G401 (cell line): ENCODE results near the gene OTUD4. TPM values are rescaled to one million over a fixed set of nuclear protein-coding genes. Genes with fewer than 3 reads are reported as not detected.
"Not testable (repeated sequence)": the region's sequence is repeated elsewhere in the genome, so short reads cannot be mapped to it uniquely, and the experiment has no call there.

Source experiments
- DNase-seq: peaks from one replicate; pipeline ENCODE4 v3.0.0-alpha.2; 2015; ENCODE audit warnings: low spot score
- in situ Hi-C: cut with HindIII; loops from 2 replicates; pipeline ENCODE4 v1.10.0; 2016; ENCODE audit warnings: low sequenced_read_pairs, mixed read lengths
- total RNA-seq: library from RNA; depleted of rRNA; stranded (reverse); fragments of >200 nt; shearing (Covaris generic); gene quantifications from 2 replicates; pipeline ENCODE4 v1.2.3, GENCODE V29; 2014; rRNA removed

OTUD4 gene, protein sequence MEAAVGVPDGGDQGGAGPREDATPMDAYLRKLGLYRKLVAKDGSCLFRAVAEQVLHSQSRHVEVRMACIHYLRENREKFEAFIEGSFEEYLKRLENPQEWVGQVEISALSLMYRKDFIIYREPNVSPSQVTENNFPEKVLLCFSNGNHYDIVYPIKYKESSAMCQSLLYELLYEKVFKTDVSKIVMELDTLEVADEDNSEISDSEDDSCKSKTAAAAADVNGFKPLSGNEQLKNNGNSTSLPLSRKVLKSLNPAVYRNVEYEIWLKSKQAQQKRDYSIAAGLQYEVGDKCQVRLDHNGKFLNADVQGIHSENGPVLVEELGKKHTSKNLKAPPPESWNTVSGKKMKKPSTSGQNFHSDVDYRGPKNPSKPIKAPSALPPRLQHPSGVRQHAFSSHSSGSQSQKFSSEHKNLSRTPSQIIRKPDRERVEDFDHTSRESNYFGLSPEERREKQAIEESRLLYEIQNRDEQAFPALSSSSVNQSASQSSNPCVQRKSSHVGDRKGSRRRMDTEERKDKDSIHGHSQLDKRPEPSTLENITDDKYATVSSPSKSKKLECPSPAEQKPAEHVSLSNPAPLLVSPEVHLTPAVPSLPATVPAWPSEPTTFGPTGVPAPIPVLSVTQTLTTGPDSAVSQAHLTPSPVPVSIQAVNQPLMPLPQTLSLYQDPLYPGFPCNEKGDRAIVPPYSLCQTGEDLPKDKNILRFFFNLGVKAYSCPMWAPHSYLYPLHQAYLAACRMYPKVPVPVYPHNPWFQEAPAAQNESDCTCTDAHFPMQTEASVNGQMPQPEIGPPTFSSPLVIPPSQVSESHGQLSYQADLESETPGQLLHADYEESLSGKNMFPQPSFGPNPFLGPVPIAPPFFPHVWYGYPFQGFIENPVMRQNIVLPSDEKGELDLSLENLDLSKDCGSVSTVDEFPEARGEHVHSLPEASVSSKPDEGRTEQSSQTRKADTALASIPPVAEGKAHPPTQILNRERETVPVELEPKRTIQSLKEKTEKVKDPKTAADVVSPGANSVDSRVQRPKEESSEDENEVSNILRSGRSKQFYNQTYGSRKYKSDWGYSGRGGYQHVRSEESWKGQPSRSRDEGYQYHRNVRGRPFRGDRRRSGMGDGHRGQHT
- total RNA-seq: 14.8 and 15.6 TPM in 2 replicates

DNA sequence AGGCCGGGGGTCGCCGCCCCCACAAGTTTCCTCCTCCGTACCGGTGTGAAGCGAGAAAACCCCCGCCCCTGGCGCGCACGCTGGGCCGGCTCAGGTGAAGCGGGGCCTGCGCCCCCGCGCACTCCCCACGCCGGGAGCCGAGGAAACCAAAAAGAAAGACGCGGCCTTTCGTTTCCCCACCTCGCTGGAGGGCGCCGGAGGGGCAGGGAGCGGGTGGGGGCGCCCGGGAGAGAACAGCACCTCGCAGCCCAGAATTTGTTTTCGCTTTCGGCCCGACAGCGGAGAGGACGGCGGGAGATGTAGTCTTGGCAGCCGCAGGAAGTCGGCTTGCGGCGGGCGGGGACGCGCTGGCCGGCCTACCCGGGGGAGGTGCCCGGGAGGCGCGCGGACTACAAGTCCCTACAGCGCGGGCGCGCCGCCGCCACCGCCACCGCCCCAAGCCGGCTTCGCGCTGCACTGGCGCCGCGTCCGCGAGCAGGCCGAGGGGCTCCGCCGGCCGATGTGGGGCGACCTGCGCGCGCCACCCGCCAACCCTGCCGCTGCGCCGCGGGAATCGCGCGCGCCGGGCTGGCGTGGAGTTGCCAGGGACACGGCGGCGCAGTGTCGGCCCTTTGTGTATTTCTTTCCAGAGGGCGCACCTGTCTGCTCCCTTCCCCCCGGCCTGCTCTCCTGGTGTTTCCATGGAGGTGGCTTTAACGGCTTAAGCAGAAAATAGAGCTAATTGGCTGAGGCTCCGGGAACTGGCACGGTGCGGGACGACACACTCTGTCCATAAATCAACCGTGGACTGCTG lies at the start of gene OTUD4:
Gene OTUD4, minus strand, starts transcription at position 292 of the 793 bp plus-strand sequence. CDS start 616 bp downstream, outside the sequence.
- in situ Hi-C loops: no loop called here

DNA sequence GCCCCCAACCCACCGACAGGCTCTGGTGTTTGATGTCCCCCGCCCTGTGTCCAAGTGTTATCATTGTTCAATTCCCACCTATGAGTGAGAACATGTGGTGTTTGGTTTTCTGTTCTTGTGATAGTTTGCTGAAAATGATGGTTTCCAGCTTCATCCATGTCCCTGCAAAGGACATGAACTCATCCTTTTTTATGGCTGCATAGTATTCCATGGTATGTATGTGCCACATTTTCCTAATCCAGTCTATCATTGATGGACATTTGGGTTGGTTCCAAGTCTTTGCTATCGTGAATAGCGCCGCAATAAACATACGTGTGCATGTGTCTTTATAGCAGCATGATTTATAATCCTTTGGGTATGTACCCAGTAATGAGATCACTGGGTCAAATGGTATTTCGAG lies 42.8 kb upstream of the OTUD4 start:
- in situ Hi-C loops, DNase-seq: not testable (repeated sequence)

More for the DNA sequence above, at the start of gene OTUD4:
- DNase-seq: peak; percentile 94

DNA sequence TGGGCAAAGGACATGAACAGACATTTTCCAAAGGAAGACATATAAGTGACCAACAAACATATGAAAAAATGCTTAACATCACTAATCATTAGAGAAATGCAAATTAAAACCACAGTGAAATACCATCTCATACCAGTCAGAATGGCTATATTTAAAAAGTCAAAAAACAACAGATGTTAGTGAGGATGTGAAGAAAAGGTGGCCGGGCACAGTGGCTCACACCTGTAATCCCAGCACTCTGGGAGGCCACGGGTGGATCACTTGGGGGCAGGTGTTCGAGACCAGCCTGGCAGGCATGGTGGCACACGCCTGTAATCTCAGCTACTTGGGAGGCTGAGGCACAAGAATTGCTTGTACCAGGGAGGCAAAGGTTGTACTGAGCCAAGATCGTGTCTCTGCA lies 41.1 kb upstream of the OTUD4 start:
- in situ Hi-C loops, DNase-seq: not testable (repeated sequence)

DNA sequence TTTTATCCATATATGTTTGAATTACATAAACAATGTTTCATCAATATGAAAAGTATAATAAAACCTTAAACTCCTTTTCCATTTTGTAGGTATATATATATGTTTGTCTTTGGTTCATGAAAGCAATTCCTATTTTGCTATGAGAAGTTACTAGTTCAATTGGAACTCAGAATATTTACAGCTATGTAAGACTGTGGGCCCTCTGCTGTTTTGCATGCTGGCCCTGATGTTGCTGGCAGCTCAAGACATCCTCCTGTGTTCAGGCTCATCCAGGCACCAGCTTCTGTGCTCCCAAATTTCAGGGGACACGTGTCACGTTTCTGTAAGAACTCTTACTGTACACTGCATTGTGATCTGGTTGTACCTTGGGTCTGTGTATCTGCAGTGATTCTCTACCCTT lies 38.7 kb upstream of the OTUD4 start:
- DNase-seq: no peak
- in situ Hi-C loops: no loop called here

DNA sequence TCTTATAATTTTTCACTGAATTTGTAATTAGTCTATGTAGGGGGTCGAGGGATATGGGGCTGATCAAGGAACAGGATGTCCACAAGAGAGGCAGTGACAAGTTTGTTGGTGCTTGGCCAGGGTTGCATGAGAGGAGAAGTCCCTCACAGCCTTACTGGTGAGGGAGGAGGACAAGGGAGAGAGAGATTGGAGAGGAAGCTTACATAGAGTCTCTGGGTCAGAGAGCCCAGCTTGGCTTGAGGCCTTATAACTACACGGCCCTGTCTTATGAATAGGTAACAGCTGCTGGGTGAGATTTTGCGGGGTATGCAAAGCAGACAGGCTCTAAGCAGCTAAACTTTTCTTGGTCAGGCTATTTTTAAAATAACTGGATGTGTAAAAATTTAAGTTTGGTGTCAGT lies 37.9 kb upstream of the OTUD4 start:
- DNase-seq: no peak
- in situ Hi-C loops: no loop called here

DNA sequence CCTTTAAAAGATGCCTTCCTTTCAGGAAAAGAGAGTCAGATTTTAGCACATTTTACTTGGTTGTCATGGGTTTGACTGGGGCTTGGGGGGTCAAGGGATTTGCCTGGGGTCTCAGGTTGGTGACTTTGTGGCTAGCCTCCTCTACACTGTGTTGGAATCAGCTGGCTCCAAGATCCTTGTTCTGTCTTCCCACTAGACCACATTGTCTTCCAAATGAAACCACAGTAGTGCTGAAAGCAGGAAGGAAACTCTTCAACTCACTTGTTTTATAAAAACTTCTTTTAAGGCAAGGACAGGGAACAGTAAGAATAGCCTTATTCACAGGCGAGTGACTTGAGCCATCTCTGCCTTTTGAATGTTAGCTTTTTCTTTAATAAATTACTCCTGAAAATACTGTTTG lies 37.0 kb upstream of the OTUD4 start:
- no peak for DNase-seq
- in situ Hi-C loops: no loop called here

DNA sequence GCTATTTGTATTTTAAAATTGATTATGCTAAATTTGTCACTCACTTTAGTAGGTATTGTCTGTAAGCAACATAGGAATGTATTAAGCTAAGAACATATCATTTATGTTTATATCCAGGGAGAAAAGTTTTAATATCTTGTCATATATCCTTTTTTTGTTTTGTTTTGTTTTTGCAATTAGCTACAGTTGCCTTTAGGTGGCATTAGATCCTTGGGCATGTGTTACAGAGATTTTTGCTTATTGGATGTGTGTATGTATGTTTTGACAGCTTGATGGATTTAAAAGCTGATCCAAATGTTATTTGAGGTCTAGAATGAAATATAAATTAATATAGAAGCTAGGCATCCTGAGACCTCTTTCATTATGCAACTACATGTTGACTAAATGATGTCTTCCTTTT lies 36.1 kb upstream of the OTUD4 start:
- in situ Hi-C loops: no loop called here
- peak; percentile 33 for DNase-seq

DNA sequence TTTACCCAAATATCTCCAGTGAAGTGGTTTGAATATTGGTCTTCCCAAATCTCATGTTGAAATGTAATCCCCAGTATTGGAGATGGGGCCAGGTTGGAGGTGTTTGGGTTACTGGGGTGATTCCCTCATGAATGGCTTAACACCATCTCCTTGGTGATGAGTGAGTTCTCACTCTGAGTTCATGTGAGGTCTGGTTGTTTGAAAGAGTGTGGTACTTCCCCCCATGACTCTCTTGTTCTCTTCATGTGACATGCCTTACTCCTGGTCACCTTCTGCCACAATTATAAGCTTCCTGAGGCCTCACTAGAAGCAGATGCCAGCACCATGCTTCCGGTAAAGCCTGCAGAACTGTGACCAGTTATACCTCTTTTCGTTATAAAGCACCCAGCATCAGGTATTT lies 32.9 kb upstream of the OTUD4 start:
- DNase-seq: no peak
- in situ Hi-C loops: no loop called here

DNA sequence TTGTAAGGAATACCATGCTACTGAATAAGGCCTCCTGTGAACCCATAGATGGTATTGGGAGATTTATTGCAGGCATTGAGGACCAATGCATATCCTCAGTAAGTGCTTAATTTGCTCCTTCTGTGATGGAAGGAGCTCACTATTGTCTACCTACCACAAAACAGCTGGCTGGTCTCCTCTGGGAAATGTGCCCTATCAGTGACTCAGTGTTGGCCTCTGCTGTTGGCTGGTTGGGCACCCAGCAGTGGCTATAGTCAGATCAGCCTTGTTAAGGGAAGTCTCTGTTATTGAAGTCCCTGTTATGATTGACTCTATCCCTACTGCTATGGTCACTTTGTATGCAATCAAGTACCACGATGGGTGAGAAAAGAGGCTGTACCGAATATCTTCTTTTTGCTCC lies 27.5 kb upstream of the OTUD4 start:
- no peak for DNase-seq
- in situ Hi-C loops: no loop called here

DNA sequence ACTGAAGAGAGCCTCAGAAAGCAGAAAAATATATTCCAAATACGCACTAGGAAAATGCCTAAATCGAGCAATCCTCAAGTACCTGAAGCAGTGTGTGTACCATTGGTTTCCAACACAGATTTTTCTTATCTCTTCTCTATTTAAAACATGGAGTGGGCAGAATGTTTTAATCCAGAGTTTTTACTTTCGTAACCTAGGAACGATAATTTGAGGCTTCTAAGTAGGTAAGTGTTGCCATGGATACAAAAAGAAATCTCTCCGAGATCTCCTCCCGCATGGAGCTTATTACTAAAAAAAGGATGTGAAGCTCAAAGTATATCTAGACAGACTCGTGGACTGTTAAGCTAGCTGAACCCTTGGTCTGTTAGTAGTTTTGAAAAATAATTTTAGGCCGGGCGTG lies 23.0 kb upstream of the OTUD4 start:
- in situ Hi-C loops: no loop called here
- no peak for DNase-seq

DNA sequence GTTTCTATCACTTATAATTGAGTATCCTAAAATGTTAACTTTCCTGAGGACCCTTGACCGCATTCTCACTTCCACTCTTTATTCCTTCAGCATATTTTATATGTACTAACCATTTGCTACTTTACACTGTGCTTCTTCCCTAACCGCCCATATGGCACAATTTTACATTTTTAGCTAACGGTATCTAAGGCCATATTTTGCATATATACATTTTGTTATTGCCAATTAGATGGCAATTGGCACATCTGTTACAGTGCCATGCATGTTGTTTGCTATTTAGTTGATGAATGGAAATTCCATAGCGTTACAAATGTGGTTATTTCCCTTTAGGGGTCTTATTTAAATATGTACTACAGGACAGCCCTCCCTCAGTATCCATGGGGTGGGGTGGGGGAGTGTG lies 20.0 kb upstream of the OTUD4 start:
- in situ Hi-C loops: no loop called here
- DNase-seq: no peak

DNA sequence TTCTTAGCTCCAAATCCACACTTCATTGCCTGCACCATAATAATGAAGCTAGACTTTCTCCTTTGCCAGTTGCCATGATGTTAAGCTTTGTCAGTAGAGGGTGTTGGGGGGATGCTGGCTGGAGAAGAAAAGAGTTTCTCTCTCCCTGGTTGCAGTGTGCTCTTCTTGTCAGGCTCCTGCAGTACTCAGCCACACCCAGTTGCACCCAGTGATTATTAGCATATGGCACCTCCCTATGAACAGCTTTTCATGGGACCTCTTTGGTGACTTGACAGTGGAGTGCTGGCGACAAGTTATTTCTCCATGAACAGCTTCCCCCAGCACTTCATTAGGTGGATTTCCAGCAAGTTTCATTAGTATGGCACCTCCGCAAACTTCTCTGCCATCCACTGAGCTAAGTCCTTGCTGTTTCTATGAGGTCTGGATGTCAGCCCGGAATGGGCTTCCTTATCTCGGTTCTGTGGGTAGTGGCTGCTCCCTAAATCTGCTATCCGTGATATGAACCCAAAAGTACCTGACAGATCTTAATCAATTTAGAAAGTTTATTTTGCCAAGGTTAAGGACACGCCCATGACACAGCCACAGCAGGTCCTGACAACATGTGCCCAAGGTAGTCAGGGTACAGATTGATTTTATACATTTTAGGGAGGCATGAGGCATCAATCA lies 18.8 kb upstream of the OTUD4 start:
- in situ Hi-C loops: no loop called here

DNA sequence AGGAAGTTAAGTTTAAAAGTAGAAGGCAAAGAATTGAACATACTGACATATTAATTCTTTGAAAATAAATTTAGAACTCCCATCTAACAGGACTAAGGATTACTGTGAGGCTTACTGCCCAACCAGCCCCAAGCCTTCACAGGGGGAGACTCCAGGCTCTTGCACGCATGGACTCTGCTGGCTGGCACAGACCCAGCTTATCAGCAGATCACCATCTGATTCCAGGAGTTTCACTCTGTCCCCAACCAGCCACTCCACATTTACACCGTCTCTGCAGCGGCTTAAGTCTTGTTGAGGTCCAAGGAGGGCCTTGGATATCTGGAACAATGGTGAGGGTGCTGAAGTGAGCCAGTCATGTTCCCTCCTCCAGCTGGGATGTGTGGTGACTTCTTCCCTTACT lies 16.4 kb upstream of the OTUD4 start:
- in situ Hi-C loops: no loop called here
- no peak for DNase-seq

More for the DNA sequence above, 18.8 kb upstream of the OTUD4 start:
- no peak for DNase-seq

DNA sequence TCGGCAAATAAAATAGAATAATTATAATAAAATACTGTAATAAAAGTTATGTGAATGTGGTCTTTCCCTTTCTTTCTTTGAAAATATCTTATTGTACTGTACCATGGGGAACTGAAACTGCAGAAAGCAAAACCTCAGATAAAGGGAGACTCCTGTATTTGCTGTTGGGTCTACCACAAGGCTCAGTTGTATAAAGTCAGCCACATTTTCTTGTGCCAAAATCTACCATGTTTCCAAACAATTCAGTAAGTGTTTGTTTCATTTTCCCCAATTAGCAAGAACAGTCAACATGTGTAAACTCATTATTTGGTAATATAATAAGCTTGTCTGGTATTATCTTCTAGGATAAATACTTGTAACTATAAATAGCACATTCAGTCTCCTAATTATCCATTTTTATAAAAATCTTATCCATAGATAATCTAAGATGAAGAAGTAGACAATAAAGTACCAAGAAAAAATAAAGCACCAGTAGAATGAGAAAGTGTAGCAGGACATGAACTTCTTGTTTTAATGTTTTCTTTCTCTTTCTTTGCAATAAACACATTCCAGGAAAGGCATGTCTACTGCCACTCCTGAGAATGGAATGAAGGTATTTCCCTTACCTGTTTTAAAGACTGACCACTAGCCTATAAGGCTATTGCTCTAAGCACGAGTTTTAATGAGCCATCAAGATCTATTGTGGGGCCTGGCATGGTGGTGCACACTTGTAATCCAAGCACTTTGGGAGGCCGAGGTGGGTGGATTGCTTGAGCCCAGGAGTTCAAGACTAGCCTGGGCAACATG lies 15.0 kb upstream of the OTUD4 start:
- DNase-seq: no peak
- in situ Hi-C loops: no loop called here

DNA sequence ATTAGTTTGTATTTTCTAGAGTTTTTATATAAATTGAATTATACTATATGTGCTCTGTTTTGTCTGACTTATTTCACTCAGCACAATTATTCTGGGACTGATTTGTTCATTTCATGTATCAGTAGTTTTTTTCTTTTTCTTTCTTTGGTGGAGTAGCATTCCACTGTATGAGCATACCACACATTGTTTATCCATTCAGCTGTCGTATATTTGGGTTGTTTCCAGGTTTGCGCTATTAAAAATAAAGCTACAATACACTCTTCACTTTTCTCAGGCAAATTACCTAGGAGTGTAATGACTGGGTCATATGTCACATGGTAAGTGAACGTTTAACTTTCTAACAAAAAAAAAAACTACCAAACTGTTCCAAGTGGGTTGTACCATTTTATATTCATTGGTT lies 9.6 kb upstream of the OTUD4 start:
- no peak for DNase-seq
- in situ Hi-C loops: no loop called here

DNA sequence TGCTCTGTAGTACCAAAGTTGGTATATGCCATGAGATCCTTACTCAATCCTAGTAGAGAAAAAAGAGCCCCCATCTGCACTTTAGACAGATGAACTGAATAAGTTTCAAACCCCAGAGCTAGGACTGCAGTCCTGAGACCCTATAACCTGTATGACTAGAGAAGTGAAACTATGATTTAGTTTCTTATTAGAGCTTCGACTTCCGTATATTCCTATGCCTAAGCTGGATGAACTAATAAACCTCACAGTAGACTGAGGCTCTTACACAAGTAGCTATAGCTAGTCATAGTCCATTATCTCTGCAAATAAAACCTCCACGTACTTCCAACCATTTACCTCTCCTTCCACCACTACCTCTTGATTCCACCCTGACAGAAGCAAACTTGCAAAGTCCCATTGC lies 6.3 kb upstream of the OTUD4 start:
- in situ Hi-C loops: no loop called here
- DNase-seq: no peak

DNA sequence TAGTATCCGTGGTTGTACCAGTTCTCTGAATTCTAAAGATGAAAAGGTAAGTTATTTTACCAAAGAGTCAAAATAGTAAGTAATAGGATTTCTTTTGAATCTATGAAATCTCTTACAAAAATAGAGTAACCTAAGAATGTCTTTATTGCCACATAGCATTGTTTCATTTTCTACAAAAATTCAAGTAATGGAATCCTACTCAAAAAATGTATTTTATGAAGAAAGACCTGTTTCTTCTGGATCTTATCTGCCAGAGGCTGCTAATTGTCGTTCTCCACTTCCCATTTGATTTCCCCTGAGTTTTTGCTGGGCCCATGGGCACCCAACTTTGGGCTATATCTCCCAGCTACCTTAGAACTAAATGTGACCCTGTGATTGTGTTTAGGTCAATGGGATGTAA lies 3.2 kb upstream of the OTUD4 start:
- in situ Hi-C loops: no loop called here
- no peak for DNase-seq

DNA sequence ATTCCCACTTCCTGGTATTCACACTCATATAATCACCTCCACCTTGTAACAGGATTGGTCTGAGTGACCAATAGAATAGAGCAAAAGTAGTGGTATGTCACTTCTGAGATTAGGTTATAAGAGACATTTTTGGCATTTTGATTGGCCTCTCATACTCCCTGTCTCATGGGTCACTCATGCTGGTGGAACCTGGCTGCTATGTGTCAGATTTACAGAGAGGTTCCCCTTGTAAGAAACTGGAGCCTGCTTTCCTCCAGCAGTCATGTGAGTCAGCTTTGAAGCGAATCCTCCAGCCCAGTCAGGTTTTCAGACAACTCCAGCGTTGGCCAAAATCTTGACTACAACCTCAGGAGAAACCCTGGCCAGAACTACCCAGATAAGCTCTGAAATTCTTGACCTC lies 2.6 kb upstream of the OTUD4 start:
- no peak for DNase-seq
- in situ Hi-C loops: no loop called here
